HG02884 (cell line): ENCODE results near the gene PROSER2.

Source experiments
- ATAC-seq: cut with Tn5 transposase; IDR thresholded peaks from one replicate; pipeline ENCODE4 v1.9.1; 2021; ENCODE audit warnings: mild to moderate bottlenecking, moderate library complexity; ENCODE audit not compliant: unreplicated experiment

Gene PROSER2

GRCh38 chr10:11823122-11823988, at the start of gene PROSER2:
Gene PROSER2, plus strand, starts transcription at chr10:11823356. Its CDS starts 28,722 bp downstream, at chr10:11852078.
- ATAC-seq: no peak

- ATAC-seq: no peak
Measured at GRCh38 chr10:11773761-11774441, 49.3 kb upstream of the PROSER2 start.

- no peak for ATAC-seq
Measured at GRCh38 chr10:11775412-11775811, 47.7 kb upstream of the PROSER2 start.

- ATAC-seq: no peak
Measured at GRCh38 chr10:11776080-11776479, 47.1 kb upstream of the PROSER2 start.

- no peak for ATAC-seq
Measured at GRCh38 chr10:11781114-11781513, 42.0 kb upstream of the PROSER2 start.

GRCh38 chr10:11782793-11783557, 40.2 kb upstream of the PROSER2 start:
- ATAC-seq: no peak

- ATAC-seq: no peak
Measured at GRCh38 chr10:11783558-11783865, 39.6 kb upstream of the PROSER2 start.

- ATAC-seq: no peak
Measured at GRCh38 chr10:11787374-11787773, 35.8 kb upstream of the PROSER2 start.

- no peak for ATAC-seq
Measured at GRCh38 chr10:11787846-11788245, 35.3 kb upstream of the PROSER2 start.

- no peak for ATAC-seq
Measured at GRCh38 chr10:11789306-11789705, 33.9 kb upstream of the PROSER2 start.

GRCh38 chr10:11789956-11790355, 33.2 kb upstream of the PROSER2 start:
- no peak for ATAC-seq

- ATAC-seq: no peak
Measured at GRCh38 chr10:11793762-11794479, 29.2 kb upstream of the PROSER2 start.

GRCh38 chr10:11794566-11794965, 28.6 kb upstream of the PROSER2 start:
- no peak for ATAC-seq

GRCh38 chr10:11795101-11795920, 27.8 kb upstream of the PROSER2 start:
- ATAC-seq: no peak

- no peak for ATAC-seq
Measured at GRCh38 chr10:11796474-11796873, 26.7 kb upstream of the PROSER2 start.

- ATAC-seq: no peak
Measured at GRCh38 chr10:11797281-11797680, 25.9 kb upstream of the PROSER2 start.

GRCh38 chr10:11797847-11798633, 25.1 kb upstream of the PROSER2 start:
- ATAC-seq: no peak

- ATAC-seq: no peak
Measured at GRCh38 chr10:11798845-11799735, 24.1 kb upstream of the PROSER2 start.
